H1 (cell line): ENCODE data around the gene CGNL1. TPM values are rescaled to one million over a fixed set of nuclear protein-coding genes. Genes with fewer than 3 reads are reported as not detected.

Experiments used
- CTBP2 ChIP-seq: IDR thresholded peaks from 2 replicates; pipeline ENCODE4 v1.7.0; 2011; ENCODE audit warnings: borderline replicate concordance, mild to moderate bottlenecking, moderate library complexity, mixed read lengths, low read length; ENCODE audit not compliant: insufficient read depth, insufficient read length
- SRF ChIP-seq: IDR thresholded peaks from 2 replicates; pipeline ENCODE4 v1.6.1; 2011; ENCODE audit warnings: mild to moderate bottlenecking, low read depth, low read length, moderate library complexity
- TAF1 ChIP-seq: IDR thresholded peaks from 2 replicates; pipeline ENCODE4 v1.6.1; 2011; ENCODE audit warnings: mild to moderate bottlenecking, low read depth, low read length
- TEAD4 ChIP-seq: IDR thresholded peaks from 2 replicates; pipeline ENCODE4 v1.6.1; 2012; ENCODE audit warnings: low read depth, low read length, inconsistent platforms, mixed read lengths
- polyA plus RNA-seq, 7 experiments: library from polyadenylated mRNA; depleted of rRNA in 3 of 7; stranded (reverse) in 5 of 7; unstranded in 2 of 7; fragments of >200 nt in 5 of 7; fragments of 200-250 nt in 2 of 7; gene quantifications; 1 replicate in 5 of 7; 2 replicates in 1 of 7; 4 replicates in 1 of 7; pipeline versions ENCODE4 v1.2.1 to v1.2.3, GENCODE V29; 2011 to 2013; ENCODE audit warnings: missing spikeins in 2 of 7, mixed read lengths in 2 of 7
- total RNA-seq: library from RNA; stranded (reverse); fragmentation: NEBNext Ultra II Directional; extraction: Animal tissue kit (Norgen Biotek cat#: 25700); gene quantifications from 2 replicates; pipeline ENCODE4 v1.2.1, GENCODE V29; 2021
- TF ChIP-seq, protein P1 (sequence below): fragments of 300-600 bp; sonication (generic); IDR thresholded peaks from 2 replicates; pipeline ENCODE4 v1.7.1; 2012; ENCODE audit warnings: low read length, moderate library complexity, mild to moderate bottlenecking, inconsistent platforms; ENCODE audit not compliant: insufficient replicate concordance
- TF ChIP-seq, protein P2 (sequence below): IDR thresholded peaks from 2 replicates; pipeline ENCODE4 v1.6.1; 2012; ENCODE audit warnings: low read length, inconsistent platforms
- TF ChIP-seq, protein P3 (sequence below): IDR thresholded peaks from 2 replicates; pipeline ENCODE4 v1.6.1; 2011; ENCODE audit warnings: low read length, improper control_type of control experiment

The CGNL1 gene
- total and polyA plus RNA-seq, 2 of the 8 experiments (the other 6 are each of a cell fraction or from before 2014, with no cell fraction given) = 21.8 to 75.6 TPM

DNA sequence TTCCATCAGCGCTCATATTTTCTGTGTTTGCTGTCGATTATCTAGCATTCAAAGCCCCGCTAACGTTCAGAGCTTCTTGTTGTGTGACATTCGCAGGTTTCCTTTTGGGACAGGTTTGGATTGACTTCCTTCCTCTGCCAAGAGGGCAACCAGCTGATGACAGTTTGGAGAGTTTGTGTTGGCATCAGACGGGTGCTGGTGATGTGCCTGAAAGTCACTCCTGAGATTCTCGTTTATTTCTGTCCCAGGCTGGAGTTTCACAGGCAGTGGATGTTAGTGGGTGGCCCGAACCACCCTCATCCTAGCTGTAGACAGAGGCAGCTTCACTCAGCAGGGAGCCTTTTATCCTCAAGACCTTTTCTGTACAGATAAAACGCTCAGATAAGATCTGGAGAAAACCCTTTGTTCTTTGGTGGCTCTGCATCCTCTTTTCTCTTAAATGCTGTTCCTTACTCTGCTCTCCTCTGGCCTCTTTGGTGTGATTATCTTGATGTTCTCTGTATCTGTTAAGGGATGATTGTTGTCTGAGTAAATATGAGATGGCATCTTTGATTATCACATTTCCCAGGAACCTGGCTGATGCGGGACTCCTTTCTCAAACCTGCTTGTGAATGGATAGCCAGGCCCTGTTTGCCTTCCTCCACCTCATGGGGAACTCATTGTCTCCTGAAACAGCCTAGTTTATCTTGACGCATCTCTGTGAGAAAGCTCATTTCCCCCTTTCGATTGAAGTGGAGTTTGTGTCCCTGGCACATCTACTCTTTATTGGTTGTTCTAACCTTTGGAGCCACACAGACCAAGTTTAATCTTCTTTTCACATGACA lies 35.9 kb downstream of the CGNL1 start (continued):
- TF ChIP-seq, protein P1, sequence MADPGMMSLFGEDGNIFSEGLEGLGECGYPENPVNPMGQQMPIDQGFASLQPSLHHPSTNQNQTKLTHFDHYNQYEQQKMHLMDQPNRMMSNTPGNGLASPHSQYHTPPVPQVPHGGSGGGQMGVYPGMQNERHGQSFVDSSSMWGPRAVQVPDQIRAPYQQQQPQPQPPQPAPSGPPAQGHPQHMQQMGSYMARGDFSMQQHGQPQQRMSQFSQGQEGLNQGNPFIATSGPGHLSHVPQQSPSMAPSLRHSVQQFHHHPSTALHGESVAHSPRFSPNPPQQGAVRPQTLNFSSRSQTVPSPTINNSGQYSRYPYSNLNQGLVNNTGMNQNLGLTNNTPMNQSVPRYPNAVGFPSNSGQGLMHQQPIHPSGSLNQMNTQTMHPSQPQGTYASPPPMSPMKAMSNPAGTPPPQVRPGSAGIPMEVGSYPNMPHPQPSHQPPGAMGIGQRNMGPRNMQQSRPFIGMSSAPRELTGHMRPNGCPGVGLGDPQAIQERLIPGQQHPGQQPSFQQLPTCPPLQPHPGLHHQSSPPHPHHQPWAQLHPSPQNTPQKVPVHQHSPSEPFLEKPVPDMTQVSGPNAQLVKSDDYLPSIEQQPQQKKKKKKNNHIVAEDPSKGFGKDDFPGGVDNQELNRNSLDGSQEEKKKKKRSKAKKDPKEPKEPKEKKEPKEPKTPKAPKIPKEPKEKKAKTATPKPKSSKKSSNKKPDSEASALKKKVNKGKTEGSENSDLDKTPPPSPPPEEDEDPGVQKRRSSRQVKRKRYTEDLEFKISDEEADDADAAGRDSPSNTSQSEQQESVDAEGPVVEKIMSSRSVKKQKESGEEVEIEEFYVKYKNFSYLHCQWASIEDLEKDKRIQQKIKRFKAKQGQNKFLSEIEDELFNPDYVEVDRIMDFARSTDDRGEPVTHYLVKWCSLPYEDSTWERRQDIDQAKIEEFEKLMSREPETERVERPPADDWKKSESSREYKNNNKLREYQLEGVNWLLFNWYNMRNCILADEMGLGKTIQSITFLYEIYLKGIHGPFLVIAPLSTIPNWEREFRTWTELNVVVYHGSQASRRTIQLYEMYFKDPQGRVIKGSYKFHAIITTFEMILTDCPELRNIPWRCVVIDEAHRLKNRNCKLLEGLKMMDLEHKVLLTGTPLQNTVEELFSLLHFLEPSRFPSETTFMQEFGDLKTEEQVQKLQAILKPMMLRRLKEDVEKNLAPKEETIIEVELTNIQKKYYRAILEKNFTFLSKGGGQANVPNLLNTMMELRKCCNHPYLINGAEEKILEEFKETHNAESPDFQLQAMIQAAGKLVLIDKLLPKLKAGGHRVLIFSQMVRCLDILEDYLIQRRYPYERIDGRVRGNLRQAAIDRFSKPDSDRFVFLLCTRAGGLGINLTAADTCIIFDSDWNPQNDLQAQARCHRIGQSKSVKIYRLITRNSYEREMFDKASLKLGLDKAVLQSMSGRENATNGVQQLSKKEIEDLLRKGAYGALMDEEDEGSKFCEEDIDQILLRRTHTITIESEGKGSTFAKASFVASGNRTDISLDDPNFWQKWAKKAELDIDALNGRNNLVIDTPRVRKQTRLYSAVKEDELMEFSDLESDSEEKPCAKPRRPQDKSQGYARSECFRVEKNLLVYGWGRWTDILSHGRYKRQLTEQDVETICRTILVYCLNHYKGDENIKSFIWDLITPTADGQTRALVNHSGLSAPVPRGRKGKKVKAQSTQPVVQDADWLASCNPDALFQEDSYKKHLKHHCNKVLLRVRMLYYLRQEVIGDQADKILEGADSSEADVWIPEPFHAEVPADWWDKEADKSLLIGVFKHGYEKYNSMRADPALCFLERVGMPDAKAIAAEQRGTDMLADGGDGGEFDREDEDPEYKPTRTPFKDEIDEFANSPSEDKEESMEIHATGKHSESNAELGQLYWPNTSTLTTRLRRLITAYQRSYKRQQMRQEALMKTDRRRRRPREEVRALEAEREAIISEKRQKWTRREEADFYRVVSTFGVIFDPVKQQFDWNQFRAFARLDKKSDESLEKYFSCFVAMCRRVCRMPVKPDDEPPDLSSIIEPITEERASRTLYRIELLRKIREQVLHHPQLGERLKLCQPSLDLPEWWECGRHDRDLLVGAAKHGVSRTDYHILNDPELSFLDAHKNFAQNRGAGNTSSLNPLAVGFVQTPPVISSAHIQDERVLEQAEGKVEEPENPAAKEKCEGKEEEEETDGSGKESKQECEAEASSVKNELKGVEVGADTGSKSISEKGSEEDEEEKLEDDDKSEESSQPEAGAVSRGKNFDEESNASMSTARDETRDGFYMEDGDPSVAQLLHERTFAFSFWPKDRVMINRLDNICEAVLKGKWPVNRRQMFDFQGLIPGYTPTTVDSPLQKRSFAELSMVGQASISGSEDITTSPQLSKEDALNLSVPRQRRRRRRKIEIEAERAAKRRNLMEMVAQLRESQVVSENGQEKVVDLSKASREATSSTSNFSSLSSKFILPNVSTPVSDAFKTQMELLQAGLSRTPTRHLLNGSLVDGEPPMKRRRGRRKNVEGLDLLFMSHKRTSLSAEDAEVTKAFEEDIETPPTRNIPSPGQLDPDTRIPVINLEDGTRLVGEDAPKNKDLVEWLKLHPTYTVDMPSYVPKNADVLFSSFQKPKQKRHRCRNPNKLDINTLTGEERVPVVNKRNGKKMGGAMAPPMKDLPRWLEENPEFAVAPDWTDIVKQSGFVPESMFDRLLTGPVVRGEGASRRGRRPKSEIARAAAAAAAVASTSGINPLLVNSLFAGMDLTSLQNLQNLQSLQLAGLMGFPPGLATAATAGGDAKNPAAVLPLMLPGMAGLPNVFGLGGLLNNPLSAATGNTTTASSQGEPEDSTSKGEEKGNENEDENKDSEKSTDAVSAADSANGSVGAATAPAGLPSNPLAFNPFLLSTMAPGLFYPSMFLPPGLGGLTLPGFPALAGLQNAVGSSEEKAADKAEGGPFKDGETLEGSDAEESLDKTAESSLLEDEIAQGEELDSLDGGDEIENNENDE = no peak
- TF ChIP-seq SRF (no peak), TAF1 (no peak), CTBP2 (no peak), TEAD4 (no peak)
- TF ChIP-seq, protein P2, sequence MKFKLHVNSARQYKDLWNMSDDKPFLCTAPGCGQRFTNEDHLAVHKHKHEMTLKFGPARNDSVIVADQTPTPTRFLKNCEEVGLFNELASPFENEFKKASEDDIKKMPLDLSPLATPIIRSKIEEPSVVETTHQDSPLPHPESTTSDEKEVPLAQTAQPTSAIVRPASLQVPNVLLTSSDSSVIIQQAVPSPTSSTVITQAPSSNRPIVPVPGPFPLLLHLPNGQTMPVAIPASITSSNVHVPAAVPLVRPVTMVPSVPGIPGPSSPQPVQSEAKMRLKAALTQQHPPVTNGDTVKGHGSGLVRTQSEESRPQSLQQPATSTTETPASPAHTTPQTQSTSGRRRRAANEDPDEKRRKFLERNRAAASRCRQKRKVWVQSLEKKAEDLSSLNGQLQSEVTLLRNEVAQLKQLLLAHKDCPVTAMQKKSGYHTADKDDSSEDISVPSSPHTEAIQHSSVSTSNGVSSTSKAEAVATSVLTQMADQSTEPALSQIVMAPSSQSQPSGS = no peak
- TF ChIP-seq, protein P3, sequence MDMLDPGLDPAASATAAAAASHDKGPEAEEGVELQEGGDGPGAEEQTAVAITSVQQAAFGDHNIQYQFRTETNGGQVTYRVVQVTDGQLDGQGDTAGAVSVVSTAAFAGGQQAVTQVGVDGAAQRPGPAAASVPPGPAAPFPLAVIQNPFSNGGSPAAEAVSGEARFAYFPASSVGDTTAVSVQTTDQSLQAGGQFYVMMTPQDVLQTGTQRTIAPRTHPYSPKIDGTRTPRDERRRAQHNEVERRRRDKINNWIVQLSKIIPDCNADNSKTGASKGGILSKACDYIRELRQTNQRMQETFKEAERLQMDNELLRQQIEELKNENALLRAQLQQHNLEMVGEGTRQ = no peak
